Subcutaneous adipose tissue (tissue), 4 donors: ENCODE data around the gene PARP15. TPM values are rescaled to one million over a fixed set of nuclear protein-coding genes. Genes with fewer than 3 reads are reported as not detected.

ENCODE experiments used
- CTCF ChIP-seq: fragments of 450-650 bp; IDR thresholded peaks from one replicate; pipeline ENCODE4 v1.5.1; 2016; ENCODE audit warnings: low read depth, mild to moderate bottlenecking, control low read depth, antibody characterized with exemption, moderate library complexity
- total RNA-seq, 4 donors: library from RNA; depleted of rRNA; stranded (reverse); fragments of >200 nt; gene quantifications; one replicate each; pipeline ENCODE4 v1.1.0, GENCODE V29; 2016

The PARP15 gene
- total RNA-seq, 4 donors from 2014 or later, result 4.9 to 20.7 (median 8.0) TPM

GRCh38 chr3:122629763-122630162 is 52.3 kb downstream of the PARP15 start:
- no peak for TF ChIP-seq CTCF

GRCh38 chr3:122635789-122636188 is 58.3 kb downstream of the PARP15 start:
- no peak for TF ChIP-seq CTCF

- no peak for TF ChIP-seq CTCF
These were observed 59.2 kb downstream of the PARP15 start for GRCh38 chr3:122636697-122637096.

GRCh38 chr3:122640437-122640999 is 63.1 kb downstream of the PARP15 start:
- no peak for TF ChIP-seq CTCF

- no peak for TF ChIP-seq CTCF
These were observed 65.5 kb downstream of the PARP15 start for GRCh38 chr3:122642935-122643334.

DNA sequence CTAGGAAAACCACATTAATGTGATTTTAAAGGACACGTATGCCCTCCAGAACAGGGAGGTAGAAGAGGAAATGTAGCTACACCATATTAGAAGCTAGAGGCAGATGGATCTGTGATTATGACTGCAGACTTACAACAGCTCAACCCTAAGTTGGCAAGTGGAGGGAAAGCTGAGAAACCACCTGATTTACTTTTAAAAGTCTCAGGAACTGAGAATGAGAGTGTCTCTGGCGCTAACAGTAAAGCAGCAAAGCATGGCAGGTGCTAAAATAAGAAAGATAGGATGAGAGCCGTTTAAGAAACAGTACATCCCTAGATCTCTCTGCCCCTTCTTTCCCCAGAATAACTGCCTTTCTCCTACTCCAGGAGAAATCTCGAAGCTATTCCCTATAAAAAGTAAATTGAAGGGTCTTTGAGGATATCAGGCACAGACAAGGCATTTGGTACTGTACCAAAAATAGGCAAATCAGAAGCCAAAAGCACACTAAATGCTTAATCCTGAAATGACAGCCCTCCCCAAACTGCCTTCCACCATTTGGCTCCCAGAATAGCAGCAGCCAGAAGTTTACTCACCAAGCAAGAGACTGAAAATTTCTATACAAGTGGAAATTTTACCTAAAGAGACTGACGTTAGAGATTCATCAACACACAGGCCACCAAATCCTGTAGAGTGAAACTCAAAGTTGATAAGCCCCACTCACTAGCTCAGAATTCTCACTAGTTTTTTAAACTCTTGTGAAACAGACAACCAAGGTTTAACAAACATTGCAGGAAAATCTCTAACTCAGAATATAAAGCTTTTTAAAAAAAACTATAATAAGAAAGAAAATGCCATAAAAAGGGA is 68.9 kb downstream of the PARP15 start:
- TF ChIP-seq CTCF, result no peak

GRCh38 chr3:122660297-122660974 is 83.0 kb downstream of the PARP15 start:
- TF ChIP-seq CTCF, result no peak
